ENCODE measurements around the gene COMMD3. TPM values are rescaled to one million over a fixed set of nuclear protein-coding genes. Genes with fewer than 3 reads are reported as not detected.
"Not testable (repeated sequence)": the region's sequence is repeated elsewhere in the genome, so short reads cannot be mapped to it uniquely, and the experiment has no call there.

The COMMD3 gene
- total and polyA plus RNA-seq, 4 experiments from 2014 or later: 67.9 to 88.1 (median 69.8) TPM

- POLR2A ChIA-PET (ENCODE audit: partially characterized antibody): no interaction called here
- peaks cover 0 to 2% (median 0%) of the 10 kb centered on the region in 8 donors for H3K9me3 Mint-ChIP-seq
- H3K36me3 Mint-ChIP-seq: no peaks in the 10 kb centered on the region
- no peak for DNase-seq
- Histone ChIP-seq H3K27me3 (ENCODE audit: insufficient read depth, low read length) (no peaks in the 10 kb centered on the region), H3K36me3 (ENCODE audit: insufficient read depth, low read length) (no peaks in the 10 kb centered on the region), H3K9me3 (ENCODE audit: control insufficient read depth in 1 of 2, low read length in 2 of 2) (no peaks in the 10 kb centered on the region), H3K27ac (ENCODE audit: low read depth, low read length) (no peak overlapping the region), H3K4me1 (ENCODE audit: insufficient read depth, low read length) (no peaks in the 10 kb centered on the region), H3K4me3 (ENCODE audit: low read length in 2 of 2) (no peak overlapping the region)
- CTCF ChIA-PET (ENCODE audit: partially characterized antibody): no interaction called here
- H3K27me3 Mint-ChIP-seq: peaks cover 13 to 15% of the 10 kb centered on the region in 2 donors
- H3K27ac Mint-ChIP-seq: no peak overlapping the region
- no peak overlapping the region for H3K4me3 Mint-ChIP-seq
- intact Hi-C loops (cut with micrococcal nuclease): no loop called here
- no peaks in the 10 kb centered on the region for H3K4me1 Mint-ChIP-seq
Measured at GRCh38 chr10:22294694-22295093, 21.5 kb upstream of the COMMD3 start.

- CTCF ChIA-PET (ENCODE audit: partially characterized antibody): no interaction called here
- no peaks in the 10 kb centered on the region for H3K9me3 Mint-ChIP-seq
- no peaks in the 10 kb centered on the region for H3K9me3 ChIP-seq (ENCODE audit: control insufficient read depth in 1 of 2, low read length in 2 of 2)
- H3K36me3 ChIP-seq (ENCODE audit: insufficient read depth, low read length): no peaks in the 10 kb centered on the region
- no peak overlapping the region for H3K4me3 ChIP-seq (ENCODE audit: low read length in 2 of 2)
- H3K36me3 Mint-ChIP-seq: no peaks in the 10 kb centered on the region
- no peaks in the 10 kb centered on the region for H3K4me1 ChIP-seq (ENCODE audit: insufficient read depth, low read length)
- no peaks in the 10 kb centered on the region for H3K27me3 ChIP-seq (ENCODE audit: insufficient read depth, low read length)
- H3K4me1 Mint-ChIP-seq: no peaks in the 10 kb centered on the region
- intact Hi-C loops (cut with micrococcal nuclease): no loop called here
- no peak overlapping the region for H3K27ac Mint-ChIP-seq
- DNase-seq: no peak
- H3K4me3 Mint-ChIP-seq: no peak overlapping the region
- no peak overlapping the region for H3K27ac ChIP-seq (ENCODE audit: low read depth, low read length)
- POLR2A ChIA-PET (ENCODE audit: partially characterized antibody): interaction anchor here (1.1 kb wide), 1 partner anchor 11 kb away, joined by 4 read pairs; no protein-coding TSS in a partner anchor
- peaks cover 7 to 12% of the 10 kb centered on the region in 2 donors for H3K27me3 Mint-ChIP-seq
Measured at GRCh38 chr10:22301193-22301592, 15.0 kb upstream of the COMMD3 start.

- CTCF ChIA-PET (ENCODE audit: partially characterized antibody): no interaction called here
- intact Hi-C loops (cut with micrococcal nuclease): no loop called here
- no peaks in the 10 kb centered on the region for H3K4me1 Mint-ChIP-seq
- Histone ChIP-seq H3K4me3 (ENCODE audit: low read length in 2 of 2) (no peak overlapping the region), H3K36me3 (ENCODE audit: insufficient read depth, low read length) (no peaks in the 10 kb centered on the region), H3K4me1 (ENCODE audit: insufficient read depth, low read length) (no peaks in the 10 kb centered on the region), H3K27me3 (ENCODE audit: insufficient read depth, low read length) (no peaks in the 10 kb centered on the region), H3K27ac (ENCODE audit: low read depth, low read length) (no peak overlapping the region), H3K9me3 (ENCODE audit: control insufficient read depth in 1 of 2, low read length in 2 of 2) (no peaks in the 10 kb centered on the region)
- POLR2A ChIA-PET (ENCODE audit: partially characterized antibody): no interaction called here
- peaks cover 0 to 2% (median 0%) of the 10 kb centered on the region in 8 donors for H3K9me3 Mint-ChIP-seq
- peaks cover 0 to 7% of the 10 kb centered on the region in 2 donors for H3K27me3 Mint-ChIP-seq
- DNase-seq: no peak
- H3K27ac Mint-ChIP-seq: no peak overlapping the region
- H3K4me3 Mint-ChIP-seq: no peak overlapping the region
- no peaks in the 10 kb centered on the region for H3K36me3 Mint-ChIP-seq
Measured at GRCh38 chr10:22303461-22303860, 12.7 kb upstream of the COMMD3 start.

- H3K9me3 Mint-ChIP-seq: peaks cover 0 to 2% (median 0%) of the 10 kb centered on the region in 8 donors
- H3K27me3 ChIP-seq (ENCODE audit: insufficient read depth, low read length): no peaks in the 10 kb centered on the region
- H3K27ac ChIP-seq (ENCODE audit: low read depth, low read length): no peak overlapping the region
- POLR2A ChIA-PET (ENCODE audit: partially characterized antibody): no interaction called here
- H3K4me3 ChIP-seq (ENCODE audit: low read length in 2 of 2): no peak overlapping the region
- H3K4me1 ChIP-seq (ENCODE audit: insufficient read depth, low read length): no peaks in the 10 kb centered on the region
- no peak overlapping the region for H3K4me3 Mint-ChIP-seq
- H3K27ac Mint-ChIP-seq: no peak overlapping the region
- intact Hi-C loops (cut with micrococcal nuclease): no loop called here
- peaks cover 0 to 5% of the 10 kb centered on the region in 2 donors for H3K27me3 Mint-ChIP-seq
- H3K4me1 Mint-ChIP-seq: no peaks in the 10 kb centered on the region
- H3K36me3 Mint-ChIP-seq: no peaks in the 10 kb centered on the region
- CTCF ChIA-PET (ENCODE audit: partially characterized antibody): no interaction called here
- DNase-seq: no peak
- no peaks in the 10 kb centered on the region for H3K9me3 ChIP-seq (ENCODE audit: control insufficient read depth in 1 of 2, low read length in 2 of 2)
- H3K36me3 ChIP-seq (ENCODE audit: insufficient read depth, low read length): no peaks in the 10 kb centered on the region
Measured at GRCh38 chr10:22305721-22306120, 10.5 kb upstream of the COMMD3 start.

GRCh38 chr10:22308390-22308789, 7.8 kb upstream of the COMMD3 start:
- H3K9me3 Mint-ChIP-seq: peaks cover 0 to 2% (median 0%) of the 10 kb centered on the region in 8 donors
- H3K9me3 ChIP-seq (ENCODE audit: control insufficient read depth in 1 of 2, low read length in 2 of 2): no peaks in the 10 kb centered on the region
- H3K4me3 ChIP-seq (ENCODE audit: low read length in 2 of 2): no peak overlapping the region
- POLR2A ChIA-PET (ENCODE audit: partially characterized antibody): interaction anchor here (1.5 kb wide), 1 partner anchor 32 kb away, joined by 4 read pairs; no protein-coding TSS in a partner anchor
- no peaks in the 10 kb centered on the region for H3K4me1 ChIP-seq (ENCODE audit: insufficient read depth, low read length)
- no peaks in the 10 kb centered on the region for H3K27me3 ChIP-seq (ENCODE audit: insufficient read depth, low read length)
- H3K27ac Mint-ChIP-seq: no peak overlapping the region
- intact Hi-C loops (cut with micrococcal nuclease): no loop called here
- H3K27ac ChIP-seq (ENCODE audit: low read depth, low read length): no peak overlapping the region
- no peaks in the 10 kb centered on the region for H3K36me3 ChIP-seq (ENCODE audit: insufficient read depth, low read length)
- H3K4me1 Mint-ChIP-seq: no peaks in the 10 kb centered on the region
- CTCF ChIA-PET (ENCODE audit: partially characterized antibody): no interaction called here
- no peak overlapping the region for H3K4me3 Mint-ChIP-seq
- peaks cover 0 to 4% of the 10 kb centered on the region in 2 donors for H3K27me3 Mint-ChIP-seq
- H3K36me3 Mint-ChIP-seq: no peaks in the 10 kb centered on the region
- DNase-seq: no peak

- H3K27ac Mint-ChIP-seq: no peak overlapping the region
- POLR2A ChIA-PET (ENCODE audit: partially characterized antibody): interaction anchor here (0.6 to 1.3 kb wide), 2 partner anchors 66 to 128 kb away, joined by 3 read pairs; no protein-coding TSS in a partner anchor
Measured at GRCh38 chr10:22309180-22310000, 6.8 kb upstream of the COMMD3 start.

GRCh38 chr10:22310012-22310411, 6.2 kb upstream of the COMMD3 start:
- H3K9me3 ChIP-seq (ENCODE audit: control insufficient read depth in 1 of 2, low read length in 2 of 2); H3K27ac Mint-ChIP-seq; H3K9me3 Mint-ChIP-seq; H3K27ac ChIP-seq (ENCODE audit: low read depth, low read length); H3K4me3 ChIP-seq (ENCODE audit: low read length in 2 of 2); intact Hi-C loops (cut with micrococcal nuclease); H3K4me1 ChIP-seq (ENCODE audit: insufficient read depth, low read length); H3K4me3 Mint-ChIP-seq; CTCF ChIA-PET (ENCODE audit: partially characterized antibody); H3K36me3 ChIP-seq (ENCODE audit: insufficient read depth, low read length); H3K4me1 Mint-ChIP-seq; DNase-seq; H3K27me3 ChIP-seq (ENCODE audit: insufficient read depth, low read length); H3K36me3 Mint-ChIP-seq; H3K27me3 Mint-ChIP-seq: not testable (repeated sequence)
- POLR2A ChIA-PET (ENCODE audit: partially characterized antibody): interaction anchor here (0.6 to 1.3 kb wide), 2 partner anchors 67 to 127 kb away, joined by 3 read pairs; no protein-coding TSS in a partner anchor

More at GRCh38 chr10:22309180-22310000, 6.8 kb upstream of the COMMD3 start:
- no peaks in the 10 kb centered on the region for H3K27me3 ChIP-seq (ENCODE audit: insufficient read depth, low read length)
- H3K4me1 ChIP-seq (ENCODE audit: insufficient read depth, low read length): no peaks in the 10 kb centered on the region
- H3K4me3 ChIP-seq (ENCODE audit: low read length in 2 of 2): no peak overlapping the region
- no peaks in the 10 kb centered on the region for H3K9me3 ChIP-seq (ENCODE audit: control insufficient read depth in 1 of 2, low read length in 2 of 2)
- DNase-seq: no peak
- no peaks in the 10 kb centered on the region for H3K36me3 ChIP-seq (ENCODE audit: insufficient read depth, low read length)
- Mint-ChIP-seq H3K9me3 (peaks cover 0 to 2% (median 0%) of the 10 kb centered on the region in 8 donors), H3K4me1 (no peaks in the 10 kb centered on the region), H3K36me3 (no peaks in the 10 kb centered on the region), H3K4me3 (no peak overlapping the region), H3K27me3 (peaks cover 0 to 4% of the 10 kb centered on the region in 2 donors)
- no peak overlapping the region for H3K27ac ChIP-seq (ENCODE audit: low read depth, low read length)
- intact Hi-C loops (cut with micrococcal nuclease): no loop called here
- CTCF ChIA-PET (ENCODE audit: partially characterized antibody): no interaction called here
